Panc1 (cell line): ENCODE results near the gene CIB2. TPM values are rescaled to one million over a fixed set of nuclear protein-coding genes. Genes with fewer than 3 reads are reported as not detected.

Source experiments
- ATAC-seq: fragments of 200-7000 bp; cut with Tn5 transposase; 2 replicates; pipeline ENCODE4 v1.9.1; 2020; ENCODE audit warnings: mild to moderate bottlenecking, moderate library complexity
- BruUV-seq: library from RNA; stranded (reverse); fragments of 400-500 nt; replicated peaks from 2 replicates; lab custom pipeline; 2021; lab: Mats Ljungman, UMichigan
- CTCF ChIA-PET: fragments of 300-600 bp; sonication (Branson Sonifier 250); formaldehyde crosslinking; loops from one replicate; lab custom pipeline; 2022; ENCODE audit warnings: antibody characterized with exemption; lab: Charles Lee
- POLR2A ChIA-PET: fragments of 300-600 bp; sonication (Branson Sonifier 250); formaldehyde crosslinking; loops from one replicate; lab custom pipeline; 2022; ENCODE audit warnings: antibody characterized with exemption; lab: Charles Lee
- DNase-seq: peaks from one replicate; pipeline ENCODE4 v3.0.0-alpha.2; 2010; ENCODE audit warnings: low read depth, low spot score
- H3K27ac ChIP-seq: 2 replicates; pipeline ENCODE4 v1.5.1; 2011; ENCODE audit warnings: mild to moderate bottlenecking, low read length, inconsistent platforms
- H3K27me3 ChIP-seq: fragments of 200-500 bp; sonication (Bioruptor generic); 2 replicates; pipeline ENCODE4 v1.6.0; 2014; ENCODE audit warnings: low read length, inconsistent platforms; ENCODE audit not compliant: control insufficient read depth, insufficient read depth
- H3K36me3 ChIP-seq: fragments of 200-500 bp; sonication (Bioruptor generic); 2 replicates; pipeline ENCODE4 v1.5.1; 2014; ENCODE audit warnings: inconsistent platforms, mild to moderate bottlenecking, low read length, moderate library complexity; ENCODE audit not compliant: control insufficient read depth, insufficient read depth
- H3K4me1 ChIP-seq: 2 replicates; pipeline ENCODE4 v1.5.1; 2011; ENCODE audit warnings: inconsistent platforms, mild to moderate bottlenecking, low read length, moderate library complexity; ENCODE audit not compliant: control insufficient read depth, insufficient read depth
- H3K4me3 ChIP-seq, 2 experiments: 2 replicates each; pipeline ENCODE4 v1.5.1; 2011 to 2012; ENCODE audit warnings: low read depth in 2 of 2, low read length in 2 of 2, mild to moderate bottlenecking in 2 of 2, inconsistent platforms in 1 of 2, moderate library complexity in 1 of 2
- H3K9me3 ChIP-seq: fragments of 200-500 bp; sonication (Bioruptor generic); 2 replicates; pipeline ENCODE4 v1.5.1; 2014; ENCODE audit warnings: low read depth, mild to moderate bottlenecking, inconsistent platforms, low read length, moderate library complexity; ENCODE audit not compliant: control insufficient read depth, insufficient read depth
- POLR2AphosphoS5 ChIP-seq: IDR thresholded peaks from 2 replicates; pipeline ENCODE4 v1.6.1; 2012; ENCODE audit warnings: mild to moderate bottlenecking, low read depth, low read length, moderate library complexity
- REST ChIP-seq, 2 experiments: IDR thresholded peaks; 2 replicates each; pipeline ENCODE4 v1.6.1; 2011 to 2012; ENCODE audit warnings: low read depth in 2 of 2, control low read depth in 1 of 2, low read length in 1 of 2, mild to moderate bottlenecking in 1 of 2, moderate library complexity in 1 of 2; ENCODE audit not compliant: insufficient read depth in 1 of 2
- SIN3A ChIP-seq: IDR thresholded peaks from 2 replicates; pipeline ENCODE4 v1.6.1; 2012; ENCODE audit warnings: low read depth, mild to moderate bottlenecking, low read length, moderate library complexity, borderline replicate concordance; ENCODE audit not compliant: insufficient read depth
- TCF7L2 ChIP-seq: IDR thresholded peaks from 2 replicates; pipeline ENCODE4 v1.6.1; 2011; ENCODE audit warnings: mild to moderate bottlenecking, low read depth, low read length, inconsistent platforms
- in situ Hi-C: cut with HindIII; loops from 2 replicates; pipeline ENCODE4 v1.10.0; 2016; ENCODE audit warnings: low sequenced_read_pairs, low pct_unique_long_range_greater_than_20kb
- intact Hi-C: fragments of 100-400 bp; cut with micrococcal nuclease; formaldehyde crosslinking; loops from one replicate; pipeline ENCODE4 v1.10.0; 2022; ENCODE audit not compliant: unreplicated experiment
- total RNA-seq: library from RNA; stranded (reverse); gene quantifications from one replicate; pipeline ENCODE4 v1.2.1, GENCODE V29; 2021; ENCODE audit not compliant: unreplicated experiment
- TF ChIP-seq, protein P1 (sequence below): fragments of 450-650 bp; IDR thresholded peaks from 2 replicates; pipeline ENCODE4 v1.5.1; 2017; ENCODE audit warnings: mild to moderate bottlenecking

CIB2 gene
- total RNA-seq, 1 experiment from 2014 or later = 37.3 TPM

- ChIA-PET CTCF (interaction anchor here (0.6 kb wide), 1 partner anchor 111 kb away, joined by 3 read pairs; no protein-coding TSS in a partner anchor), POLR2A (interaction anchor here (1.3 kb wide), 1 partner anchor 228 kb away, joined by 3 read pairs; the partner anchor contains the start of gene SKIC8)
- DNase-seq (no peak), ATAC-seq (no peak)
- H3K4me3 ChIP-seq = no peak overlapping the region
- TF ChIP-seq, protein P1, sequence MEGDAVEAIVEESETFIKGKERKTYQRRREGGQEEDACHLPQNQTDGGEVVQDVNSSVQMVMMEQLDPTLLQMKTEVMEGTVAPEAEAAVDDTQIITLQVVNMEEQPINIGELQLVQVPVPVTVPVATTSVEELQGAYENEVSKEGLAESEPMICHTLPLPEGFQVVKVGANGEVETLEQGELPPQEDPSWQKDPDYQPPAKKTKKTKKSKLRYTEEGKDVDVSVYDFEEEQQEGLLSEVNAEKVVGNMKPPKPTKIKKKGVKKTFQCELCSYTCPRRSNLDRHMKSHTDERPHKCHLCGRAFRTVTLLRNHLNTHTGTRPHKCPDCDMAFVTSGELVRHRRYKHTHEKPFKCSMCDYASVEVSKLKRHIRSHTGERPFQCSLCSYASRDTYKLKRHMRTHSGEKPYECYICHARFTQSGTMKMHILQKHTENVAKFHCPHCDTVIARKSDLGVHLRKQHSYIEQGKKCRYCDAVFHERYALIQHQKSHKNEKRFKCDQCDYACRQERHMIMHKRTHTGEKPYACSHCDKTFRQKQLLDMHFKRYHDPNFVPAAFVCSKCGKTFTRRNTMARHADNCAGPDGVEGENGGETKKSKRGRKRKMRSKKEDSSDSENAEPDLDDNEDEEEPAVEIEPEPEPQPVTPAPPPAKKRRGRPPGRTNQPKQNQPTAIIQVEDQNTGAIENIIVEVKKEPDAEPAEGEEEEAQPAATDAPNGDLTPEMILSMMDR = no peak
- TF ChIP-seq REST (IDR thresholded peaks at IDR 0.05; ENCODE audit: insufficient read depth in 1 of 2, low read depth in 2 of 2, low read length in 1 of 2) (no peak), TCF7L2 (no peak), SIN3A (no peak), POLR2AphosphoS5 (no peak)
- intact Hi-C loops (no loop called here), in situ Hi-C loops (no loop called here)
- no TSS peak for BruUV-seq
- peaks cover 83% of the 10 kb centered on the region for H3K4me1 ChIP-seq
- no peaks in the 10 kb centered on the region for H3K36me3 ChIP-seq
- no peaks in the 10 kb centered on the region for H3K9me3 ChIP-seq
- no peaks in the 10 kb centered on the region for H3K27me3 ChIP-seq
- peak overlapping the region; percentile 82 for H3K27ac ChIP-seq
These were observed 59.9 kb downstream of the CIB2 start for GRCh38 chr15:78071383-78071782.

DNA sequence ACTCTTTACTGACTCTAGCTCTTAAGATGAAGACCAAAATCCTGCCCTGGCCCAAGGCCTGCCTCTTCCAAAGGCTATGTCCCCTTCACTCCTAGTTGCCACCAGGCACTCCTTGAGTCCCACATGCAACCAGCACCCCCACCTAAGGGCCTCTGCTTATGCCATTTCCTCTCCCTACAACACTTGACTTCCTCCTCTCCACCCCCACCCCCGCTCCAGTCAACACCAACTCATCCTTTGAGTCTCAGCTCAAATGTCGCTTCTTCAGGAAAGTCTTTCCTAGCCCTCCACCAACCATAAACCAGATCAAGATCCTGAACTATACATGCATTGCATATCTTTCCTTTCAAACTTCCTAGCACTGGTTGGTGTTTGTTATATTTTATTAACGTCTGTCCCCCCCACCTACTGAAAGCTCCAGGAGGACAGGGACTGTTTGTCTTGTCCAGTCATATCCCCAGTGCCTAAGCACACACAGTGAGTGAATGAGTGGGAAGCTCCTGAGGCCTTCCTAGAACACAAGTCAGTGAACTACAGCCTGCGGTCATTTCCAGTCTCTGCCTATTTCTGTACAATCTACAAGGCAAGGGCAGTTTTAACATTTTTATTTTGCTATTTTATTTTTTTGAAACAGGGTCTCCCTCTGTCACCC lies 61.1 kb downstream of the CIB2 start:
- no peaks in the 10 kb centered on the region for H3K36me3 ChIP-seq
- ATAC-seq (no peak), DNase-seq (no peak)
- H3K4me1 ChIP-seq = peaks cover 88% of the 10 kb centered on the region
- intact Hi-C loops = no loop called here
- in situ Hi-C loops = no loop called here
- no peak overlapping the region for H3K4me3 ChIP-seq
- BruUV-seq = no TSS peak
- no peaks in the 10 kb centered on the region for H3K9me3 ChIP-seq
- peak overlapping the region; percentile 96 for H3K27ac ChIP-seq
- POLR2A ChIA-PET = interaction anchor here (1.3 kb wide), 1 partner anchor 229 kb away, joined by 3 read pairs; the partner anchor contains the start of gene SKIC8
- TF ChIP-seq REST (IDR thresholded peaks at IDR 0.05; ENCODE audit: insufficient read depth in 1 of 2, low read depth in 2 of 2, low read length in 1 of 2) = no peak
- TF ChIP-seq TCF7L2 = no peak
- TF ChIP-seq SIN3A = no peak
- H3K27me3 ChIP-seq = no peaks in the 10 kb centered on the region
- CTCF ChIA-PET = interaction anchor here (0.7 to 1.0 kb wide), 2 partner anchors 36 to 171 kb away, joined by 3 read pairs; no protein-coding TSS in a partner anchor
